ENCODE measurements around the gene MAD2L1BP. TPM values are rescaled to one million over a fixed set of nuclear protein-coding genes. Genes with fewer than 3 reads are reported as not detected.

Gene MAD2L1BP
- total and polyA plus RNA-seq, 2 of the 13 experiments (the other 11 are each of a cell fraction or from before 2014, with no cell fraction given): 54.2 to 55.5 TPM

- peak; percentile 79 for TF ChIP-seq TARDBP (CRISPR knock-in tag; IDR thresholded peaks at IDR 0.05)
- TF ChIP-seq, protein P1, sequence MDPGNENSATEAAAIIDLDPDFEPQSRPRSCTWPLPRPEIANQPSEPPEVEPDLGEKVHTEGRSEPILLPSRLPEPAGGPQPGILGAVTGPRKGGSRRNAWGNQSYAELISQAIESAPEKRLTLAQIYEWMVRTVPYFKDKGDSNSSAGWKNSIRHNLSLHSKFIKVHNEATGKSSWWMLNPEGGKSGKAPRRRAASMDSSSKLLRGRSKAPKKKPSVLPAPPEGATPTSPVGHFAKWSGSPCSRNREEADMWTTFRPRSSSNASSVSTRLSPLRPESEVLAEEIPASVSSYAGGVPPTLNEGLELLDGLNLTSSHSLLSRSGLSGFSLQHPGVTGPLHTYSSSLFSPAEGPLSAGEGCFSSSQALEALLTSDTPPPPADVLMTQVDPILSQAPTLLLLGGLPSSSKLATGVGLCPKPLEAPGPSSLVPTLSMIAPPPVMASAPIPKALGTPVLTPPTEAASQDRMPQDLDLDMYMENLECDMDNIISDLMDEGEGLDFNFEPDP (CRISPR knock-in tag; conservative IDR thresholded peaks at IDR 0.05): 0 out of 2 replicates have a peak, but pooled peaks have one; percentile 76
- TF ChIP-seq MED13 (CRISPR knock-in tag; IDR thresholded peaks at IDR 0.05): no peak
- peak; percentile 65 for TF ChIP-seq GABPA (IDR thresholded peaks at IDR 0.05; ENCODE audit: low read depth, low read length)
- peak; percentile 95 for TF ChIP-seq GABPA (CRISPR knock-in tag; IDR thresholded peaks at IDR 0.05; ENCODE audit: low read depth)
- TF ChIP-seq, protein P2, sequence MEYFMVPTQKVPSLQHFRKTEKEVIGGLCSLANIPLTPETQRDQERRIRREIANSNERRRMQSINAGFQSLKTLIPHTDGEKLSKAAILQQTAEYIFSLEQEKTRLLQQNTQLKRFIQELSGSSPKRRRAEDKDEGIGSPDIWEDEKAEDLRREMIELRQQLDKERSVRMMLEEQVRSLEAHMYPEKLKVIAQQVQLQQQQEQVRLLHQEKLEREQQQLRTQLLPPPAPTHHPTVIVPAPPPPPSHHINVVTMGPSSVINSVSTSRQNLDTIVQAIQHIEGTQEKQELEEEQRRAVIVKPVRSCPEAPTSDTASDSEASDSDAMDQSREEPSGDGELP (IDR thresholded peaks at IDR 0.05; ENCODE audit: borderline replicate concordance, low read depth): peak; percentile 46; the same call in 1 of the 2 replicates
- TF ChIP-seq, protein P3, sequence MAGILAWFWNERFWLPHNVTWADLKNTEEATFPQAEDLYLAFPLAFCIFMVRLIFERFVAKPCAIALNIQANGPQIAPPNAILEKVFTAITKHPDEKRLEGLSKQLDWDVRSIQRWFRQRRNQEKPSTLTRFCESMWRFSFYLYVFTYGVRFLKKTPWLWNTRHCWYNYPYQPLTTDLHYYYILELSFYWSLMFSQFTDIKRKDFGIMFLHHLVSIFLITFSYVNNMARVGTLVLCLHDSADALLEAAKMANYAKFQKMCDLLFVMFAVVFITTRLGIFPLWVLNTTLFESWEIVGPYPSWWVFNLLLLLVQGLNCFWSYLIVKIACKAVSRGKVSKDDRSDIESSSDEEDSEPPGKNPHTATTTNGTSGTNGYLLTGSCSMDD (CRISPR knock-in tag; IDR thresholded peaks at IDR 0.05): peak; percentile 44; the same call in 1 of the 2 replicates
- peak; percentile 97 to 99 for TF ChIP-seq POLR2A (IDR thresholded peaks at IDR 0.05; ENCODE audit: insufficient read depth in 1 of 2, low read depth in 2 of 2, low read length in 2 of 2)
- TF ChIP-seq ZNF570 (CRISPR knock-in tag; IDR thresholded peaks at IDR 0.05; ENCODE audit: borderline replicate concordance): no peak
- TF ChIP-seq ZSCAN30 (CRISPR knock-in tag; IDR thresholded peaks at IDR 0.05): peak; percentile 88; the same call in 1 of the 2 replicates
- TF ChIP-seq PTBP1 (IDR thresholded peaks at IDR 0.05; ENCODE audit: low read depth, low read length, poor library complexity, severe bottlenecking): peak; percentile 38
- peak; percentile 71; the same call in 1 of the 2 replicates for TF ChIP-seq CREM (IDR thresholded peaks at IDR 0.05)
- no peak for TF ChIP-seq CREM (CRISPR knock-in tag; IDR thresholded peaks at IDR 0.05)
- 0 out of 2 replicates have a peak, but pooled peaks have one; percentile 77 for TF ChIP-seq ZNF124 (CRISPR knock-in tag; IDR thresholded peaks at IDR 0.05)
- TF ChIP-seq GTF2F1 (IDR thresholded peaks at IDR 0.05; ENCODE audit: low read length): no peak
- TF ChIP-seq, protein P4, sequence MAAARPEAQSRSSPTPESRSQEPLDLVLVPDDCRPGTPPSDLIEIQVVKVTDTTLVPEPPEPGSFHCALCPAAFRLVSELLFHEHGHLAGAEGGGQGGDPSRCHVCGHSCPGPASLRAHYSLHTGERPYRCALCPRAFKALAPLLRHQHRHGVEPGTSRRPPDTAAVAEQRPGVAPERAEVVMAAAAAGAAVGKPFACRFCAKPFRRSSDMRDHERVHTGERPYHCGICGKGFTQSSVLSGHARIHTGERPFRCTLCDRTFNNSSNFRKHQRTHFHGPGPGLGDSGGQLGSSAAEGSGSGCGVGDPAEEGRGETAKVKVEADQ (CRISPR knock-in tag; IDR thresholded peaks at IDR 0.05; ENCODE audit: borderline replicate concordance): peak; percentile 75; the same call in 1 of the 2 replicates
- TF ChIP-seq, protein P5, sequence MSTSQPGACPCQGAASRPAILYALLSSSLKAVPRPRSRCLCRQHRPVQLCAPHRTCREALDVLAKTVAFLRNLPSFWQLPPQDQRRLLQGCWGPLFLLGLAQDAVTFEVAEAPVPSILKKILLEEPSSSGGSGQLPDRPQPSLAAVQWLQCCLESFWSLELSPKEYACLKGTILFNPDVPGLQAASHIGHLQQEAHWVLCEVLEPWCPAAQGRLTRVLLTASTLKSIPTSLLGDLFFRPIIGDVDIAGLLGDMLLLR (CRISPR knock-in tag; IDR thresholded peaks at IDR 0.05): peak; percentile 78
- TF ChIP-seq ZNF496 (CRISPR knock-in tag; IDR thresholded peaks at IDR 0.05; ENCODE audit: insufficient replicate concordance): no peak
- TF ChIP-seq, protein P6, sequence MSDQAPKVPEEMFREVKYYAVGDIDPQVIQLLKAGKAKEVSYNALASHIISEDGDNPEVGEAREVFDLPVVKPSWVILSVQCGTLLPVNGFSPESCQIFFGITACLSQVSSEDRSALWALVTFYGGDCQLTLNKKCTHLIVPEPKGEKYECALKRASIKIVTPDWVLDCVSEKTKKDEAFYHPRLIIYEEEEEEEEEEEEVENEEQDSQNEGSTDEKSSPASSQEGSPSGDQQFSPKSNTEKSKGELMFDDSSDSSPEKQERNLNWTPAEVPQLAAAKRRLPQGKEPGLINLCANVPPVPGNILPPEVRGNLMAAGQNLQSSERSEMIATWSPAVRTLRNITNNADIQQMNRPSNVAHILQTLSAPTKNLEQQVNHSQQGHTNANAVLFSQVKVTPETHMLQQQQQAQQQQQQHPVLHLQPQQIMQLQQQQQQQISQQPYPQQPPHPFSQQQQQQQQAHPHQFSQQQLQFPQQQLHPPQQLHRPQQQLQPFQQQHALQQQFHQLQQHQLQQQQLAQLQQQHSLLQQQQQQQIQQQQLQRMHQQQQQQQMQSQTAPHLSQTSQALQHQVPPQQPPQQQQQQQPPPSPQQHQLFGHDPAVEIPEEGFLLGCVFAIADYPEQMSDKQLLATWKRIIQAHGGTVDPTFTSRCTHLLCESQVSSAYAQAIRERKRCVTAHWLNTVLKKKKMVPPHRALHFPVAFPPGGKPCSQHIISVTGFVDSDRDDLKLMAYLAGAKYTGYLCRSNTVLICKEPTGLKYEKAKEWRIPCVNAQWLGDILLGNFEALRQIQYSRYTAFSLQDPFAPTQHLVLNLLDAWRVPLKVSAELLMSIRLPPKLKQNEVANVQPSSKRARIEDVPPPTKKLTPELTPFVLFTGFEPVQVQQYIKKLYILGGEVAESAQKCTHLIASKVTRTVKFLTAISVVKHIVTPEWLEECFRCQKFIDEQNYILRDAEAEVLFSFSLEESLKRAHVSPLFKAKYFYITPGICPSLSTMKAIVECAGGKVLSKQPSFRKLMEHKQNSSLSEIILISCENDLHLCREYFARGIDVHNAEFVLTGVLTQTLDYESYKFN (CRISPR knock-in tag; conservative IDR thresholded peaks at IDR 0.05): peak; percentile 71
- TF ChIP-seq POLR2G (IDR thresholded peaks at IDR 0.05; ENCODE audit: low read depth, low read length): peak; percentile 100
- TF ChIP-seq YEATS4 (CRISPR knock-in tag; IDR thresholded peaks at IDR 0.05; ENCODE audit: borderline replicate concordance): peak; percentile 86; the same call in 1 of the 2 replicates
Measured at GRCh38 chr6:43635387-43636307, at the start of gene MAD2L1BP (continued).
